Activated CD8-positive, alpha-beta memory T cell treated with anti-CD3 and anti-CD28 coated beads for 24 hours (primary cell): Measurements from ENCODE around the gene ISCA2.

Source experiments
- DNase-seq: peaks from one replicate; pipeline ENCODE4 v3.0.0-alpha.2; 2020

The ISCA2 gene

GRCh38 chr14:74509587-74510222, 16.1 kb downstream of the ISCA2 start:
- DNase-seq = no peak

GRCh38 chr14:74510223-74510931, 16.8 kb downstream of the ISCA2 start:
- DNase-seq = no peak

GRCh38 chr14:74510959-74511409, 17.4 kb downstream of the ISCA2 start:
- DNase-seq = no peak

DNA sequence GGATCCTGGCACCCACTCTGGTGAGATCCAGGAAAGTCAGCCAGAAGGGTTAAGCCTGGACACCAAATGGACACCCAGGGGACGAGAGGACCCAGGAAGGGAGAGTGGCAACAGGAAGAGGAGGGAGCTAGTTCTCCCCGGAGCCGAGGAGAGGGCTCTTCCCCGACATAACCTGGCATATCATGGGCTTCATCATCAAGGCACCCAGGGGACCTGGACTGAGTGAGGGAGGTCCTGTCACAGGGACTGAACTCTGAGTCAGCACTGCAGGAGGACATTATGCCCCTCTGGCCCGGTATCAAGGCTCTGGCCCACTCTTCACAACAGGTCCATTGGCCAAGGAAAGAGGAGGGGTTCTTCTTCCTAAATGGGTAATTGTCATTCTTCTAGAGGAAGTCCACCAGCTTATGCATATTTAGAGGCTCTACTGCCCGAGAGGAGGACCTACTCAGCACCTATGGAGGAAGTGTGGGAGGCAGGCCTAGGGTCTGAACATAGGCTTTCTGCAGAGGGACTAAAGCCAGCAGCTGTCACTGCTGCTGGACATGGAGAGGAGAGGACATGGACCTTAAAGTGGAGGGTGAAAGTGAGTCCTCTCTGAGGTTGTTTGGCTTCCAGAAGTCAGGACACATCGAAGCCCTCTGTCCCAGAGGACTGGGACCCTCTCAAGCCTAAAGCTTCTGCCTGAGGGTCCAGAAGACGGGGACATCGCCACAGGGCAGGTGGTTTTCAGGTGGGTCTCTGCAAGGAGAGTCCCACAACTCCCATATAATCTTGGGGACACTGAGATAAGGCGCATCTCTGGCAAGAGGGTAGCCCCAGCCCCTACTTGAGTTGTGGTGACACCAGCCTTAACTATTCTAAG, 18.6 kb downstream of the ISCA2 start:
- DNase-seq = no peak

- DNase-seq = no peak
Observed at GRCh38 chr14:74514471-74514941, 20.9 kb downstream of the ISCA2 start.

- DNase-seq = no peak
Observed at GRCh38 chr14:74515891-74516412, 22.4 kb downstream of the ISCA2 start.

- no peak for DNase-seq
Observed at GRCh38 chr14:74516451-74517160, 23.0 kb downstream of the ISCA2 start.

- no peak for DNase-seq
Observed at GRCh38 chr14:74517731-74518130, 24.2 kb downstream of the ISCA2 start.

- no peak for DNase-seq
Observed at GRCh38 chr14:74518221-74518620, 24.7 kb downstream of the ISCA2 start.

DNA sequence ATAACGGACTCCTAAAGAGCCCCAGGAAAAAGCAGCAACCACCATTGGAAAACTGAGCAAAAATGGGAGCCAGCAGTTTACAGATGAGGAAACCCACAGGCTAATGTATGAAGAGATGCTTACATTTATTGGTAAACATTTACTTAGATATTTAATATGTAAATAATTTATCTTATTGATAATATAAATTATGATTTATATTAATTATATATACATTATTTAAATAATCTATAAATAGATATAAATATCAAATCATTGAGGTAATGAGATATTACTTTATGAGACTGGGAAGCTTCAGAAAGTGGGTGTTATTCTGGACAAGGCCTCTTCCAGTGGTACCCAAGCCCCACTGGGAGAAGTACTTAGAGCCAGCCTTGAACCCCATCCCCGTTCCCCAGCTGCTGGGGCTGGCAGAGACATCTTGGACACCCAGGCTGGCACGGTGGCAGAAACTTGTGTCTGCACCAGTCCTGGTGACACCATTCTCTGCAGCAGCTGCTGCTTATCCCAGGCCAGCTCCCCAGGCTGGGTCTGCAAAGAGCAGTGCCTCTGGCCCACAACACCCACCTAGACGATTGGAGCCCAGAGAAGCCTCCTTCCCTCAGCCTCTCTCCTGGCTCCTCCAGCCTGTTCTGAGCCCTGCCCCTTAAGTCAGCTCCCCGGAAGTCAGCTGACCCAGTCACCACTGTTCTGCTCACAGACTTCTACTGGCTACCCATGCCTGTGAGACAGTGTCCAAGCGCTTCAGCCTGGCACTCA, 25.9 kb downstream of the ISCA2 start:
- no peak for DNase-seq

- no peak for DNase-seq
Observed at GRCh38 chr14:74521756-74522155, 28.2 kb downstream of the ISCA2 start.

GRCh38 chr14:74522740-74523139, 29.2 kb downstream of the ISCA2 start:
- no peak for DNase-seq

GRCh38 chr14:74524076-74524811, 30.7 kb downstream of the ISCA2 start:
- no peak for DNase-seq

DNA sequence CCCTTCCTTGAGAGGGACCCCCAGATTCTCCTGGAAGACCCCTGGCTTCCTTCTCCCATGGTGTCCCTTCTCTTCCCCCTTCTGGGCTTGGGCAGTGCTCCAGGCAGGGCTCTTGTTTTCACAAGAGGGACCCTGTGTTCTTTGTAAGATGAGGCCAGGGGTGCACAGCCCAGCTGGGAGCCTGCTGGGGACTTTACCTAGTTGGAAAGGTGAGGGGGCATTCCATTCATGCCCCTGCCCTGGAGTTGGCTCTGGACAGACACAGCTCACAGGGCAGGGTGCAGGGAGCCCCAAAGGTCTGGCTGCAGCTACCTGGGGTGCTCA, 31.2 kb downstream of the ISCA2 start:
- DNase-seq = no peak

GRCh38 chr14:74525361-74525851, 31.8 kb downstream of the ISCA2 start:
- DNase-seq = no peak

DNA sequence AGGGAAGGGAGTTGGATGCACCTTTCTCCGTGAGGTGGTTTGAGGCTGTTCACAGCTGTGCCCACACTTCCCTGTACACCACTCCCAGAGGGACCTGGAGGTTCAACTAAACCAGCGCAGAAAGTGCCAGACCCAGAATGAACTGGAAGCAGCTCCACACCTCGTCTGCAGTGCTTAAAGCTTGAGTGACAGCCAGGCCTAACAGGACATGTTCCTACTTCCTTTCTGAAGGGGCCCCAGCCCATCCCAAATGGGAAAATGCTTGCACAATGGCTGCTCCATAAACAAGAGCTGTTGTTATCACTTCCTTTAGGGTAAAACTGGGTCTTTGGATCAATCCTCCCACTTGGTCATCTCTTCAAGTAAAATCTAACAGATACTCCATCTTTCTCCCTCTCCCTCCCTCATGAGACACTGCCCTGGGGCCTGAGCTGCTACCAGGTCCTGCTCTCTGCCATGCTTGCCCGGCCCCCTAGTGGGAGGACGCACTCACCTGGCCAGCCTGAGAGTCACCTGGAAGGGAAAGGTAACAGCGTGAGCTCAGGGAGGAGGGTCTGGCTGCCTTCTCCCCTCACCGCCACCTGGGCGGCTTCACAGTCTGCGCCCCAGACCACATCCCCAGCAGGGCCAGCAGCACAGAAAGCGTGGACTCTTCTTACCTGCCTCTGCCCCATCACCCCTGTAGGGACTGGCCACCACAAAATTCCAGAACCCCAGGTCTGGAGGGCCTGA, 33.5 kb downstream of the ISCA2 start:
- DNase-seq = no peak

DNA sequence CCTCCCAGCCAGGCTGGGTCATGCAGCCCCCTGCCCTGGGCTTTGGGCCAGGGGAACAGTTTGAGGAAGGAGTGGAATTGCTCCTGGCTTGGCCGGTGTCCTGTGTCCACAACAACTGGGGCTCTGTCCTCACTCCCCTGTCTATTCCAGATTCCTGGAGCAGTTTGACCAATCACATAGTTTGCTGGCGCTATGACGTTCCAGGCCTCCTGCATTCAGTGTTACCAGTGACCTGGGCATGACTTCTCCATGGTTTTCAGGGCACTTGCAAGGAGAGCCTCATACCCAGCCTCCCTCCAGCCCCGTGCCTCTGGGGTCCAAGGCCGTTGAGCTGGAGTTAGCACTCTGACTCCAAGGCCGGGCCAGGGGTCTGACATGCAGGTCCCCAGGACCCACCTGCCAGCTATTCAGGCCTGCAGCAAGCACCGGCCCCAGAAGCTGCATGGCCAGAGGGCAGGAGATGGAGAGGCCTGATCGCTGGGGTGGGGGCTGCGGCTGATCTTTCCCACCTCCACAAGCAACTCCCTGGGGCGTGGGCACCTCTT, 34.2 kb downstream of the ISCA2 start:
- DNase-seq = no peak

- DNase-seq = no peak
Observed at GRCh38 chr14:74528406-74528805, 34.8 kb downstream of the ISCA2 start.

DNA sequence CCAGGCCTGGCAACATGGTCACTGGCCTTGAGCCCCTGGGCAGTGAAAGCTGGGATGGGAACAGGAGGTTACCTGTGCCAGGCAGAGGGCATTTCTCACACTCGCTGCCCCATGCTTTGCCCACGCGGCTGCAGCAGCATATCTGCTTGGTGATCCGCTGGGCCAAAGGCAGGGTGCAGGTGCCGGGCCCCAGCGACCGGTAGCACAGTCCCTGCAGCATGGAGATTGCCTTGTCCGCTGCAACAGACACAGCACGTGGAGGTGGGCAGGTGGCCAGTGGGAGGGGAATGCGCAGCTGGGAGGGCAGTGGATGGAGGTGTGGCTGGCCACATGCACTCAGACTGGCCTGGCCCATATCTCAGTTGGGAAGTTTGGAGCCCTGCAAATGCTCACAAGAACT, 35.3 kb downstream of the ISCA2 start:
- no peak for DNase-seq

- no peak for DNase-seq
Observed at GRCh38 chr14:74531006-74531405, 37.4 kb downstream of the ISCA2 start.
